ENCODE data around the gene KNDC1.

Gene KNDC1

GRCh38 chr10:133179128-133179520 is 19.1 kb downstream of the KNDC1 start:
- no peak for FAIRE-seq

GRCh38 chr10:133179651-133180050 is 19.6 kb downstream of the KNDC1 start:
- no peak for FAIRE-seq

GRCh38 chr10:133180192-133180964 is 20.4 kb downstream of the KNDC1 start:
- FAIRE-seq, result no peak

GRCh38 chr10:133180965-133181639 is 21.1 kb downstream of the KNDC1 start:
- no peak for FAIRE-seq

GRCh38 chr10:133182190-133182589 is 22.2 kb downstream of the KNDC1 start:
- no peak for FAIRE-seq

GRCh38 chr10:133182791-133183645 is 23.0 kb downstream of the KNDC1 start:
- FAIRE-seq, result no peak

- FAIRE-seq, result no peak
Measured at GRCh38 chr10:133183646-133184378, 23.8 kb downstream of the KNDC1 start.

- FAIRE-seq, result no peak
Measured at GRCh38 chr10:133184591-133185244, 24.7 kb downstream of the KNDC1 start.

GRCh38 chr10:133185421-133185820 is 25.4 kb downstream of the KNDC1 start:
- FAIRE-seq, result no peak

GRCh38 chr10:133185916-133186315 is 25.9 kb downstream of the KNDC1 start:
- FAIRE-seq, result no peak

GRCh38 chr10:133186416-133187090 is 26.5 kb downstream of the KNDC1 start:
- no peak for FAIRE-seq

- no peak for FAIRE-seq
Measured at GRCh38 chr10:133187091-133187905, 27.3 kb downstream of the KNDC1 start.

- FAIRE-seq, result no peak
Measured at GRCh38 chr10:133187906-133188681, 28.1 kb downstream of the KNDC1 start.

GRCh38 chr10:133189256-133189655 is 29.2 kb downstream of the KNDC1 start:
- no peak for FAIRE-seq

- FAIRE-seq, result no peak
Measured at GRCh38 chr10:133189726-133190125, 29.7 kb downstream of the KNDC1 start.

GRCh38 chr10:133190225-133190624 is 30.2 kb downstream of the KNDC1 start:
- FAIRE-seq, result no peak

- FAIRE-seq, result no peak
Measured at GRCh38 chr10:133191651-133192050, 31.6 kb downstream of the KNDC1 start.

- no peak for FAIRE-seq
Measured at GRCh38 chr10:133194151-133194550, 34.1 kb downstream of the KNDC1 start.

GRCh38 chr10:133195096-133195495 is 35.1 kb downstream of the KNDC1 start:
- no peak for FAIRE-seq

GRCh38 chr10:133195611-133196010 is 35.6 kb downstream of the KNDC1 start:
- no peak for FAIRE-seq
